K562 (cell line): ENCODE results near the gene ARHGAP12. TPM values are rescaled to one million over a fixed set of nuclear protein-coding genes. Genes with fewer than 3 reads are reported as not detected.

ENCODE experiments used
- ARID1B ChIP-seq: fragments of 450-650 bp; IDR thresholded peaks from 2 replicates; pipeline ENCODE4 v1.6.1; 2016; ENCODE audit warnings: antibody characterized with exemption, mild to moderate bottlenecking, inconsistent platforms
- CAMTA2 ChIP-seq: fragments of 250-450 bp; sonication (Bioruptor Pico); conservative IDR thresholded peaks from 2 replicates; pipeline ENCODE4 v1.5.1; 2022
- ETV5 ChIP-seq: sonication (generic); formaldehyde crosslinking; IDR thresholded peaks from 2 replicates; pipeline ENCODE4 v1.4.0; 2020; ENCODE audit warnings: low read depth, mild to moderate bottlenecking, missing genetic modification reagents
- FIP1L1 ChIP-seq: fragments of 200-400 bp; formaldehyde crosslinking; IDR thresholded peaks from 2 replicates; pipeline ENCODE4 v1.6.1; 2018; ENCODE audit warnings: mild to moderate bottlenecking, low read depth, low read length; ENCODE audit not compliant: poor library complexity, severe bottlenecking
- FOXA3 ChIP-seq, 2 experiments: fragments of 450-650 bp in 1 of 2; sonication (generic) in 1 of 2; formaldehyde crosslinking; IDR thresholded peaks in 1 of 2; conservative IDR thresholded peaks in 1 of 2; 2 replicates each; pipeline versions ENCODE4 v1.4.0 to v1.8.0; 2020 to 2022; ENCODE audit warnings: mild to moderate bottlenecking in 2 of 2, missing genetic modification reagents in 1 of 2
- GABPB2 ChIP-seq: fragments of 250-450 bp; sonication (Bioruptor Pico); conservative IDR thresholded peaks from 2 replicates; pipeline ENCODE4 v1.5.1; 2021; ENCODE audit warnings: mild to moderate bottlenecking
- HCFC1 ChIP-seq: IDR thresholded peaks from 2 replicates; pipeline ENCODE4 v1.6.1; 2012; ENCODE audit warnings: low read depth, low read length, improper control_type of control experiment
- HDAC3 ChIP-seq: fragments of 450-650 bp; IDR thresholded peaks from 2 replicates; pipeline ENCODE4 v1.6.1; 2018; ENCODE audit warnings: borderline replicate concordance, mild to moderate bottlenecking, moderate library complexity; ENCODE audit not compliant: partially characterized antibody
- NCOA2 ChIP-seq, 2 experiments: fragments of 450-650 bp; IDR thresholded peaks; 2 replicates each; pipeline ENCODE4 v1.6.1; 2018; ENCODE audit warnings: mild to moderate bottlenecking in 2 of 2, moderate library complexity in 1 of 2; ENCODE audit not compliant: partially characterized antibody in 2 of 2
- RCOR1 ChIP-seq, 2 experiments: IDR thresholded peaks; 2 replicates each; pipeline ENCODE4 v1.6.1; 2012; ENCODE audit warnings: low read depth in 2 of 2, low read length in 2 of 2, borderline replicate concordance in 1 of 2, improper control_type of control experiment in 1 of 2
- TAF1 ChIP-seq: IDR thresholded peaks from 2 replicates; pipeline ENCODE4 v1.6.1; 2011; ENCODE audit warnings: mild to moderate bottlenecking, low read length, moderate library complexity; ENCODE audit not compliant: insufficient read depth, control insufficient read depth, severe bottlenecking; ENCODE audit errors: extremely low read depth
- TBP ChIP-seq: optimal IDR thresholded peaks from 2 replicates; pipeline ENCODE3; 2011; ENCODE audit warnings: low read depth, low read length, improper control_type of control experiment
- TEAD4 ChIP-seq, 2 experiments: sonication (generic) in 1 of 2; formaldehyde crosslinking in 1 of 2; IDR thresholded peaks; 2 replicates each; pipeline versions ENCODE4 v1.6.1 to v1.8.0; 2012 to 2022; ENCODE audit warnings: borderline replicate concordance in 1 of 2, inconsistent platforms in 1 of 2, low read length in 1 of 2, mild to moderate bottlenecking in 1 of 2, missing genetic modification reagents in 1 of 2
- ZNF224 ChIP-seq: sonication (generic); formaldehyde crosslinking; IDR thresholded peaks from 2 replicates; pipeline ENCODE4 v1.8.0; 2022; ENCODE audit warnings: mild to moderate bottlenecking, missing genetic modification reagents
- ZNF551 ChIP-seq: fragments of 250-450 bp; sonication (Bioruptor Pico); IDR thresholded peaks from 2 replicates; pipeline ENCODE4 v1.5.0; 2021; ENCODE audit warnings: mild to moderate bottlenecking, moderate library complexity
- ZNF644 ChIP-seq: fragments of 200-800 bp; sonication (Bioruptor generic); IDR thresholded peaks from 2 replicates; pipeline ENCODE4 v1.6.1; 2016; ENCODE audit warnings: low read depth, missing genetic modification characterization, missing compliant biosample characterization
- polyA plus RNA-seq, 8 experiments: library from polyadenylated mRNA; depleted of rRNA in 4 of 8; stranded (reverse) in 5 of 8; unstranded in 3 of 8; fragments of >200 nt; fragmentation: Nextera tagmentation in 2 of 8; fragmentation: Illumina TruSeq in 1 of 8; extraction: Ambion mirVana in 2 of 8; extraction: Trizol in 1 of 8; gene quantifications; 2 replicates each; pipeline versions ENCODE4 v1.2.1 to v1.2.3, GENCODE V29; 2011 to 2014; ENCODE audit warnings: inconsistent platforms in 1 of 8, missing spikeins in 1 of 8
- total RNA-seq, 7 experiments: library from RNA; depleted of rRNA in 6 of 7; stranded (reverse); fragments of >200 nt in 6 of 7; fragmentation: Illumina TruSeq in 2 of 7; extraction: Trizol in 2 of 7; gene quantifications; 2 replicates each; pipeline versions ENCODE4 v1.2.1 to v1.2.3, GENCODE V29; 2011 to 2021; ENCODE audit warnings: low replicate concordance in 1 of 7
- TF ChIP-seq, protein P1 (sequence below): sonication (generic); formaldehyde crosslinking; IDR thresholded peaks from 2 replicates; pipeline ENCODE4 v1.8.0; 2022; ENCODE audit warnings: missing genetic modification reagents, mild to moderate bottlenecking, moderate library complexity, borderline replicate concordance
- TF ChIP-seq, protein P2 (sequence below): fragments of 450-650 bp; conservative IDR thresholded peaks from 2 replicates; pipeline ENCODE4 v1.6.1; 2016; ENCODE audit warnings: missing genetic modification characterization, low read depth, mild to moderate bottlenecking, control low read depth, missing compliant biosample characterization
- TF ChIP-seq, protein P3 (sequence below): fragments of 200-800 bp; sonication (Bioruptor generic); IDR thresholded peaks from 2 replicates; pipeline ENCODE4 v1.6.1; 2017; ENCODE audit warnings: missing genetic modification characterization, missing compliant biosample characterization
- TF ChIP-seq, protein P4 (sequence below): fragments of 450-650 bp; IDR thresholded peaks from 2 replicates; pipeline ENCODE4 v1.7.0; 2016; ENCODE audit warnings: borderline replicate concordance

ARHGAP12 gene
- total and polyA plus RNA-seq, 9 of the 15 experiments (the other 6 are each of a cell fraction or from before 2014, with no cell fraction given) = 4.4 to 18.7 (median 10.1) TPM

DNA sequence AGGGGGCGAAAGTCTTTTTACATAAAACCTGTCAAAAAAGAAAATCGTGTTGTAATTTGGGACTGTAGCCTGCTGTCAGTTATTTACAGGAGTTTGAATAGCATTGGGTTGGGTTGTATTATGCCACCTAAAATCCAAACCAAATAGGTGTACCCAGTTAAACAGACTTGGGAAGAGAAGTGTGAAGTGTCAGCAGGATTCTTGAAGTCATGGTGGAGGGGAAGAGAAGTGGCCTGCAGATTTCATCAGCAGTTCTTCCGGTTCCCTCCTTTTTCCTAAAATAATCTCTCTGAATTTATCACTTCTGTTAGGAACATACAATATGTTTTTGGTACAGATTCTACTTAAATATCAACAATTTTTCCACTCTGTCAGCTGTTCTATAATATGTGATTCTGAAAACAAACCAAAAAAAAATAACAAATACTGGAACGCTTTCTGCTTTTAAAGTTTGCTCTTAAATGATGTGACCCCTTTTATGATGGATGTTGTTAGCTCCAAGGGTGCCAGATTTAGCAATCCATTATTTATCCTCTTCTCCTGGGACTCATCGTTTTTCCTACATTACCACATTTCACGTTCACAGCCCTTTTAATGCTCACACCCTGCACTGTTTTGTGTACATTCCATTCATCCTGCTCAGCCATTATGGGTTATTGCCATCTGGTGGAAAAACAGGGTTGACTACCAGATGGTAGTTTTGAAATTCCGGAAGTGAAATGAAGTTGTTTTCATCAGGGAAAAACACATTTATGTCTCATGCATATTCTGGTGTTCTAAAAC, 18.7 kb upstream of the ARHGAP12 start (continued):
- TF ChIP-seq TBP = peak; percentile 17
- TF ChIP-seq FOXA3 (CRISPR knock-in tag; conservative IDR thresholded peaks at IDR 0.05 in 1 of 2, IDR thresholded peaks at IDR 0.05 in 1 of 2) = peak in 1 of 2 experiments; percentile 61; a peak in 2 of 4 replicates
- TF ChIP-seq, protein P1, sequence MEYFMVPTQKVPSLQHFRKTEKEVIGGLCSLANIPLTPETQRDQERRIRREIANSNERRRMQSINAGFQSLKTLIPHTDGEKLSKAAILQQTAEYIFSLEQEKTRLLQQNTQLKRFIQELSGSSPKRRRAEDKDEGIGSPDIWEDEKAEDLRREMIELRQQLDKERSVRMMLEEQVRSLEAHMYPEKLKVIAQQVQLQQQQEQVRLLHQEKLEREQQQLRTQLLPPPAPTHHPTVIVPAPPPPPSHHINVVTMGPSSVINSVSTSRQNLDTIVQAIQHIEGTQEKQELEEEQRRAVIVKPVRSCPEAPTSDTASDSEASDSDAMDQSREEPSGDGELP (CRISPR knock-in tag) = no peak
- TF ChIP-seq FIP1L1 = no peak
- TF ChIP-seq, protein P2, sequence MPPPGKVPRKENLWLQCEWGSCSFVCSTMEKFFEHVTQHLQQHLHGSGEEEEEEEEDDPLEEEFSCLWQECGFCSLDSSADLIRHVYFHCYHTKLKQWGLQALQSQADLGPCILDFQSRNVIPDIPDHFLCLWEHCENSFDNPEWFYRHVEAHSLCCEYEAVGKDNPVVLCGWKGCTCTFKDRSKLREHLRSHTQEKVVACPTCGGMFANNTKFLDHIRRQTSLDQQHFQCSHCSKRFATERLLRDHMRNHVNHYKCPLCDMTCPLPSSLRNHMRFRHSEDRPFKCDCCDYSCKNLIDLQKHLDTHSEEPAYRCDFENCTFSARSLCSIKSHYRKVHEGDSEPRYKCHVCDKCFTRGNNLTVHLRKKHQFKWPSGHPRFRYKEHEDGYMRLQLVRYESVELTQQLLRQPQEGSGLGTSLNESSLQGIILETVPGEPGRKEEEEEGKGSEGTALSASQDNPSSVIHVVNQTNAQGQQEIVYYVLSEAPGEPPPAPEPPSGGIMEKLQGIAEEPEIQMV (tag) = no peak
- TF ChIP-seq ZNF644 (tag) = 0 out of 2 replicates have a peak, but pooled peaks have one; percentile 37
- peak; percentile 25; the same call in 1 of the 2 replicates for TF ChIP-seq ARID1B
- no peak for TF ChIP-seq TAF1
- no peak for TF ChIP-seq HCFC1
- TF ChIP-seq ZNF224 (CRISPR knock-in tag) = no peak
- no peak for TF ChIP-seq ZNF551 (CRISPR knock-in tag)
- TF ChIP-seq HDAC3 = no peak
- TF ChIP-seq GABPB2 (CRISPR knock-in tag) = no peak
- no peak for TF ChIP-seq RCOR1 (IDR thresholded peaks at IDR 0.05; ENCODE audit: borderline replicate concordance in 1 of 2, low read depth in 2 of 2, low read length in 2 of 2)
- TF ChIP-seq ETV5 (CRISPR knock-in tag) = peak; percentile 24; the same call in 1 of the 2 replicates
- TF ChIP-seq NCOA2 (IDR thresholded peaks at IDR 0.05; ENCODE audit: partially characterized antibody in 2 of 2) = no peak
- TF ChIP-seq, protein P3, sequence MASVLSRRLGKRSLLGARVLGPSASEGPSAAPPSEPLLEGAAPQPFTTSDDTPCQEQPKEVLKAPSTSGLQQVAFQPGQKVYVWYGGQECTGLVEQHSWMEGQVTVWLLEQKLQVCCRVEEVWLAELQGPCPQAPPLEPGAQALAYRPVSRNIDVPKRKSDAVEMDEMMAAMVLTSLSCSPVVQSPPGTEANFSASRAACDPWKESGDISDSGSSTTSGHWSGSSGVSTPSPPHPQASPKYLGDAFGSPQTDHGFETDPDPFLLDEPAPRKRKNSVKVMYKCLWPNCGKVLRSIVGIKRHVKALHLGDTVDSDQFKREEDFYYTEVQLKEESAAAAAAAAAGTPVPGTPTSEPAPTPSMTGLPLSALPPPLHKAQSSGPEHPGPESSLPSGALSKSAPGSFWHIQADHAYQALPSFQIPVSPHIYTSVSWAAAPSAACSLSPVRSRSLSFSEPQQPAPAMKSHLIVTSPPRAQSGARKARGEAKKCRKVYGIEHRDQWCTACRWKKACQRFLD = peak; percentile 9; the same call in 1 of the 2 replicates
- TF ChIP-seq TEAD4 (IDR thresholded peaks at IDR 0.05; ENCODE audit: low read length) = peak; percentile 67
- TF ChIP-seq TEAD4 (CRISPR knock-in tag; IDR thresholded peaks at IDR 0.05; ENCODE audit: borderline replicate concordance) = no peak
- TF ChIP-seq, protein P4, sequence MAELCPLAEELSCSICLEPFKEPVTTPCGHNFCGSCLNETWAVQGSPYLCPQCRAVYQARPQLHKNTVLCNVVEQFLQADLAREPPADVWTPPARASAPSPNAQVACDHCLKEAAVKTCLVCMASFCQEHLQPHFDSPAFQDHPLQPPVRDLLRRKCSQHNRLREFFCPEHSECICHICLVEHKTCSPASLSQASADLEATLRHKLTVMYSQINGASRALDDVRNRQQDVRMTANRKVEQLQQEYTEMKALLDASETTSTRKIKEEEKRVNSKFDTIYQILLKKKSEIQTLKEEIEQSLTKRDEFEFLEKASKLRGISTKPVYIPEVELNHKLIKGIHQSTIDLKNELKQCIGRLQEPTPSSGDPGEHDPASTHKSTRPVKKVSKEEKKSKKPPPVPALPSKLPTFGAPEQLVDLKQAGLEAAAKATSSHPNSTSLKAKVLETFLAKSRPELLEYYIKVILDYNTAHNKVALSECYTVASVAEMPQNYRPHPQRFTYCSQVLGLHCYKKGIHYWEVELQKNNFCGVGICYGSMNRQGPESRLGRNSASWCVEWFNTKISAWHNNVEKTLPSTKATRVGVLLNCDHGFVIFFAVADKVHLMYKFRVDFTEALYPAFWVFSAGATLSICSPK = no peak
- TF ChIP-seq CAMTA2 (CRISPR knock-in tag) = no peak
